Middle frontal gyrus (tissue), 1 donor: Measurements from ENCODE around the gene PAIP2.
"Not testable (repeated sequence)": the region's sequence is repeated elsewhere in the genome, so short reads cannot be mapped to it uniquely, and the experiment has no call there.

Source experiments
- DNase-seq: peaks from one replicate; pipeline ENCODE4 v3.0.0-alpha.2; 2015; ENCODE audit warnings: low spot score; ENCODE audit errors: extremely low spot score

Gene PAIP2

DNA sequence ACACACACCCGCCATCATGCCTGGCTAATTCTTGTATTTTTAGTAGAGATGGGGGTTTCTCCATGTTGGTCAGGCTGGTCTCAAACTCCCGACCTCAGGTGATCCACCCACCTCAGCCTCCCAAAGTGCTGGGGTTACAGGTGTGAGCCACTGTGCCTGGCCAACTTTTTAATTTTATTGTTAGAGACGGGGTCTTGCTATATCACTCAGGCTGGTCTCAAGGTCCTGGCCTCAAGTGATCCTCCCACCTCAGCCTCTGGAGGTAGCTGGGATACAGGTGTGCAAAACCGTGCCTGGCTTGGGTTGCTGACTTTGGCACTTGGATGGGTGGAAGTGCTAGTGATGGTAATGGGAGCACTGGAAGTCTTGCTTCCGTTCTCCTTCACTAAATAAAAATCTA lies 67.5 kb downstream of the PAIP2 start:
- DNase-seq, result not testable (repeated sequence)

DNA sequence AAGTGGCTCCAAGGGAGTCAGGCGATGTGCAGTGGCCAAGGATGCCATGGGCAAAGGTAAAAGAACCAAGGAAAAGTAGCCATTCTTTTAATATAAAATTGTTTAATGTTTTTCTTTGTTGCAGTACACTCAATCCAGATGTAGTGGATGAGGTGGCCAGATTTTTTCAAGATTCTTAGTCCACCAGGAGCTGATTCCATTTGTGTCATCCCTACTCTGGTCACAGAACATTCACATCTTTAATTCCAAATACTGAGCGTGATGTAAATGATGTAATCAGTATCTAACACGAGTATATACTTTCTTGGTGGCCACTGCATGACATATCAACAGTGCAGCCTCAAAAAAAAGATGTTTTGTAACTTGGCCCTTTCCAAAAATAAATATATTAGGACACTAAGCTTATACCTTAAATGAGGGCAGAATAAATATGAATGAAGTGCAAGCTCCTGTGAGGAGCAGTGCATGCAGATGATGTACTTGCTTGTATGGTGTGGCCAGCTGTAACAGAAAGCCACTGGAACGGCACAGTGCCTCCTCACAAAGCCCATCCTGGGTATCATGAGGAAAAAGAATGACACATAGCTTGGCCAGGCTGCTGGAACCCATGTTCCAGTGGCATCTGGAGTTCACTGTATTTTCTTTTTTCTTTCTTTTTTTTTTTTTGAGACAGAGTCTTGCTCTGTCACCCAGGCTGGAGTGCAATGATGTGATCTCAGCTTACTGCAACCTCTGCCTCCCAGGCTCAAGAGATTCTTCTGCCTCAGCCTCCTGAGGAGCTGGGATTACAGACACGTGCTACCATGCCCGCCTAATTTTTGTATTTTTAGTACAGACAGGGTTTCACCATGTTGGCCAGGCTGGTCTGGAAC lies 68.7 kb downstream of the PAIP2 start:
- no peak for DNase-seq

DNA sequence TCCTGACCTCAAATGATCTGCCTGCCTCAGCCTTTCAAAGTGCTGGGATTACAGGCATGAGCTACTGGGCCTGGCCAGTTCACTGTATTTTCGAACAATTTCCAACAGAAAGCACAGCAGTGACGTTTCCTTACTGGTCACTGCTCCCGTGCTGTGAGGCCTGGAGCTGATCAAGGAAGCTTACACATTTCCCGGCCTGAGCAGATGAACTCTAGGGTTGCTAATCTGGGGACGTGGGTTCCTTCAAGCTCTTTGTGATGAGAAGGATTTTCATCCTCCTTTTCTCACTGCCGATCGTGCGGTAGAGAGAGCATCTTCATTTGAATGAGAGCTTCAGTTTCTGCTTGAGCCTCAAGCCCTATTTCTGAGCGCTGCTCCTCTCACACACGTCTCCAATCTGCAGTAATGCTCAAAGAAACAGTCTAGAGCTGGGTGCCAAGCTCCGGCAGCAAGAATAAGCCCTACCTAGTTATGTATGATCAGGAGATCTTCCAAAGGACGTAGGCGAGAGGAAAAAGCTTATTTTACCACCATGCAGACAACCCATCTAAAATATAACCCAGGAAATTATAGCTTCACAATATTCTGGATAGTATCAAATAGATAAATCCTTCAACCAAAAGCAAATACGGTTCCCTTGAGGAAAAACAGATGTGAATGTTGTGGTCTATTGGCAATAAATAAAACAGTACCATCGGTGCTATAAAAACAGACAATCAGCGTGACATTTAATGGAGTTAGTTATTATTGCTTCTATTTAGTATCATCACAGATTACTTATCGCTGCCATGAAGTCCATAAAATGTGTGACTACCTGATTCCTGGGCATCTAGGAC lies 69.6 kb downstream of the PAIP2 start:
- peak; percentile 62 for DNase-seq

DNA sequence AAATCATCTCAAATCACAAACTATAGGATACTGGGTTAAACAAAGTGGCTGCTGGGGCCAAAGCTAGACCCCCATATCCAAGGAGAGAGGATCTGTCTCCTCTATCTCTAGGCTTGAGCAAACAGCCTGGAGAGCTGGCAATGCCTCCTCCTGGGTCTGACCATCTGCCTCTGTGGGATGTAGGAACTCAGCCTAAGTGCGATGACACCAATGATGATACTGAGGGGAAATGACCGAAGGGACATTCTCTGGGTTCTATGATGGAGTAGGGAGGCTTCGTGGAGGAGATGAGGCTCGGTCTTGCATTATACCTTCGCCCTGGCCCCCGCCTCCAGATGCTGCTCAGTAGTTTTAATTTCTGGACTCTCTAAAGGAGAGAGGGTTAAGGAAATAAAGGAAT lies 71.5 kb downstream of the PAIP2 start:
- DNase-seq, result no peak

DNA sequence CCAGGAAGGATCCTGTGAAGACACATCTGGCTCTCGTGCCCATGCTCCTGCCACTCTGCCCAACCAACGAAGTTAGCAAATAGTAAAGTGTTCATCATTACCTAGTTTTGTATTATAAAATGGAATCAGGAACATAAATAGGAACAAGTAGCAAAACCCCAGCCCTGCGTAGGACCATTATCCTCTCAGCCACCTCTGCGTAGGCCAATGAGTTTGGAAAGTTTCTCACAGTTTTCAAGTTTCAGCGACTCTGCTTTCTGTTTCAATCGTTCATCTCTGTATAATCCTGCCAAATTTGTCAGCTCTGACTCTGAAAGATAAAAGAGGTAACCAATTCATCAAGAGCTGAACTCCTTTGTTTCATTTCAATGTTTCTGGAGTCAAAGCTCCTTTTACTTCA lies 72.3 kb downstream of the PAIP2 start:
- no peak for DNase-seq

DNA sequence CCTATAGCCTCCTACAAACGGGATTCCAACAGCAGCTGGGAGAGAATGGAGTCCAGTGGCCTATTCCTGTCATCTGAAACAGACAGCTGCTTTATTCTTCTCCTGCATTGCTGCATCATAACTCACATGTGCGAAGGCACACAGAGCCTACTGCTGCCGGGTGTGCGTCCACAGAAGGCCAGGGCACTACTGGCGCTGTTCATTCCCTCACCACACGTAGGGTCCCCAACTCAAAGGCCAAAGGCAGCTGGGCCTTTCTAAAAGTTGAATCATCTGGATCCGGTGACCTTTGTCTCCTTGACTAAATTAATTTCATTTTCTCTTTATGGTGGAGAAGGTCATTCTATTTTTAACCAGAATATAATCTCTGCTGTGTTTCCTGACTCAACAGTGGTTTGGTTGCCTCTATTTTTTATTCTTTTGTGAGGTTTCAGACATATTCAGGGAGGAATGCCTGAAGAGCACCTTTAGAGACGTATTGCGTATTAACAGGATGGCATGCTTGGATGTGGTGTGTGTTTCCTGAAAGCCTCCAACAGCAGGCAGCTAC lies 73.0 kb downstream of the PAIP2 start:
- no peak for DNase-seq

DNA sequence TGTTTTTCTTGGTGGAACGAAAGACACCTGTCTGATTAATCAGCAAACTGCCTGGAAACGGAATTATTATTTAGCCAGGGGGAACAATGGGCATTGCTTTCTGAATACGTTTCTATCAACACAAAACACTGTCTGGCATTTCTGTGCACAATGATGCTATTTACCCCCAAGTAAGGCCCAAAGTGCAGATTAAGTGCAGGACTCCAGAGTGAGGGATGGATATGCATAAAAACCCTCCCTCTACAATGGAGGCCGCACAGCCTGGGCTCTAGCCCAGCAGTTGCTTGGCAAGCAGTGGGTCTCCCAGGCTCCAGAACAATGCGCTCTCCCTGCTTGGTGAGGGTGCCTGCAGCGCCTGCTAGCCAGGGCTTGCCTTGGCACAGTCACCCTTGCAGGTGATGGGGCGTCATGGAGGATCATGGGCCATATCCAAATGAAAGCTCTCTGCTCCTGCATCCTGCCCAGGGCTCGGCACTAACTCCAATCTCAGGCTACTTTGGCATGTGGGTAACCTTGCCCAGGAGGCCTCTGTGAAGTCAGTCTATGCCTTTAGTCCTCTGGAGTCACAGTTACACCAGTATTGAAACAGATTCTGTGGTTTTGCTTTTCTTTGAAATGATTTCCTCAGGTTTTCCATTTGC lies 73.7 kb downstream of the PAIP2 start:
- DNase-seq, result peak; percentile 69

DNA sequence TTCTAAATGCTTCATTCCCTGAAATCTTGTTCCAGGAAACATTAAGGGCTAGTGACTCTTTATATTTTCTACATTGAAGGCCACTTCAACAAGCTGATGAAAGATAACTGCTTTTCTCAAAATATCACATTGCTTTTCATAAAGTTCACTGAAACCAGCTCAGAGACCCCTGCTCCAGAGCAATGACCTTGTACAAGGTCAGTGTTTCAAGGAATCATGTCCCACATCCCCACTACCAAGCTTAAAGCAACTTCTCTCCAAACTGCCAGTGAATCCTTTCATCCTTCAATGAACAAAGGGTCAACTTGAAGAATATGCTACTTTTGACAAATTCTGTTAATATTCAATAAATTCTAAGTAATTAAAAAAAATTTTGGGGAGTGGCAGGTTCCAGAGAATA lies 74.2 kb downstream of the PAIP2 start:
- no peak for DNase-seq

DNA sequence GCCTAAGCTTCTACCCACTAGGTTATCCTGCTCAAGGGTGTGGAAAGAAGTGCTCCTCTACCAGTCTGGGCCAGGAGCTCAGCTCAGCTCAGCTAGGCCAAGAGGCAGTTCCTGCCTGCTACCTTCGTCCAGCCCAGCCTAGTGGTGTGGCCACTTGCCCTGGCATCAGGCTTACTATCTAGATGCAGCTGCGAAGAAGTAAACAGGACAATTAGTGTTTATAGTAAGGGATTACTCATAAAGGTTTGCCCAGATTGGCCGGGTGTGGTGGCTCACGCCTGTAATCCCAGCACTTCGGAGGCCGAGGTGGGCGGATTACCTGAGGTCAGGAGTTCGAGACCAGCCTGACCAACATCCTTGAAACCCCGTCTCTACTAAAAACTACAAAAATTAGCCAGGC lies 75.0 kb downstream of the PAIP2 start:
- no peak for DNase-seq

DNA sequence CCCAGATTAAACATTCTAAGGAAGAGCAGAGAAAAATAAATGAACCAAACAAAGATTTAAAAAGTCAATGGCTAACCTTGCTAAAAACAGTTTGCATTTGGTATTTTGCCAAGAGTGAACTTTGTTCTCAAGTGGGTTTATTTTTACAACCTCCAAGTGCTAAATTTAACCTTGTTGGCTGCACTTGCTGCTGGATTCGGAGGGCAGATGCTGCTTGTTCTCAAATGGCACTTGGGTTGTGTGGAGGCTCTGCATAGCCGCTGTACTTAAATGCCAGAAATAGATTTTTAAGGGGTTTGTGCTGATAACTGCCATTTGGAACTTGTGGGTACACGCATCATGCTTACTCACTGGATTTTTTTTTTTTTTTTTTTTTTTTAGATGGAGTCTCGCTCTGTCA lies 75.6 kb downstream of the PAIP2 start:
- DNase-seq, result peak; percentile 71

DNA sequence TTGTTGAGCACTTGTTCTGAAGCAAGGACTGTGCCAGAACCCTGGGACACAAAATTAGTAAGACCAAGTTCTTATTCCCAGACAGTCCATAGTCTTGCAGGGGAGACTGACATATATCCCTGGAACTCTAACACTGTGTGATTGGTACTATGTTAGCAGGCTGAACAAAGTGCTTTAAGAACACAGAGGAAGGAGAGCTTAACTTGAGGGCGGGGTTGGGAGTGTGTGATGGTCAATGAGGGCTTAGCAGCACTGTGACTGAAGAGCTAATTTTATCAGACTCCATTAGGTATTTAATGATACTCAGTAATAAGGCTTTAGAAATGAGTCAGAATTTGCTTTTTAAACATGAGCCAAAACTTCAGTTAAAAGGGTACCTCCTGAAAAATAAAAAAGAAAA lies 77.1 kb downstream of the PAIP2 start:
- no peak for DNase-seq
